Tibial artery (tissue), 4 donors: Measurements from ENCODE around the gene SLC35G6.

Source experiments
- DNase-seq, 2 donors: peaks; one replicate each; pipeline ENCODE4 v3.0.0-alpha.2; 2019
- H3K27ac ChIP-seq, 2 donors: fragments of 200-600 bp; sonication (generic) in 1 of 2; 1 replicate in 1 of 2; 2 replicates in 1 of 2; pipeline ENCODE4 v1.5.1; 2018 to 2019; ENCODE audit warnings: mild to moderate bottlenecking in 1 of 2
- H3K27me3 ChIP-seq, 2 donors: fragments of 200-600 bp; sonication (generic) in 1 of 2; one replicate each; pipeline versions ENCODE4 v1.5.1 to v1.6.0; 2016 to 2019
- H3K36me3 ChIP-seq, 3 donors: fragments of 200-600 bp; sonication (generic) in 2 of 3; one replicate each; pipeline ENCODE4 v1.5.1; 2016 to 2019; ENCODE audit warnings: mild to moderate bottlenecking in 2 of 3
- H3K4me1 ChIP-seq, 4 donors: fragments of 200-600 bp; sonication (generic) in 2 of 4; 1 replicate in 3 of 4; 2 replicates in 1 of 4; pipeline ENCODE4 v1.5.1; 2016 to 2019
- H3K4me3 ChIP-seq, 2 donors: fragments of 200-600 bp; sonication (generic) in 1 of 2; 1 replicate in 1 of 2; 2 replicates in 1 of 2; pipeline ENCODE4 v1.5.1; 2018 to 2019; ENCODE audit warnings: mild to moderate bottlenecking in 2 of 2
- H3K9me3 ChIP-seq, 3 donors: fragments of 200-600 bp; sonication (generic) in 1 of 3; one replicate each; pipeline ENCODE4 v1.5.1; 2016 to 2019
- intact Hi-C: fragments of 100-400 bp; cut with DNase I; formaldehyde crosslinking; loops from one replicate; pipeline ENCODE4 v1.15.0; 2023; ENCODE audit warnings: low total_unique reads
- TF ChIP-seq, protein P1 (sequence below), 2 experiments: fragments of 200-600 bp in 1 of 2; fragments of 450-650 bp in 1 of 2; IDR thresholded peaks; one replicate each; pipeline ENCODE4 v1.5.1; 2017 to 2019; ENCODE audit warnings: antibody characterized with exemption in 2 of 2, mild to moderate bottlenecking in 1 of 2, moderate library complexity in 1 of 2

SLC35G6 gene

DNA sequence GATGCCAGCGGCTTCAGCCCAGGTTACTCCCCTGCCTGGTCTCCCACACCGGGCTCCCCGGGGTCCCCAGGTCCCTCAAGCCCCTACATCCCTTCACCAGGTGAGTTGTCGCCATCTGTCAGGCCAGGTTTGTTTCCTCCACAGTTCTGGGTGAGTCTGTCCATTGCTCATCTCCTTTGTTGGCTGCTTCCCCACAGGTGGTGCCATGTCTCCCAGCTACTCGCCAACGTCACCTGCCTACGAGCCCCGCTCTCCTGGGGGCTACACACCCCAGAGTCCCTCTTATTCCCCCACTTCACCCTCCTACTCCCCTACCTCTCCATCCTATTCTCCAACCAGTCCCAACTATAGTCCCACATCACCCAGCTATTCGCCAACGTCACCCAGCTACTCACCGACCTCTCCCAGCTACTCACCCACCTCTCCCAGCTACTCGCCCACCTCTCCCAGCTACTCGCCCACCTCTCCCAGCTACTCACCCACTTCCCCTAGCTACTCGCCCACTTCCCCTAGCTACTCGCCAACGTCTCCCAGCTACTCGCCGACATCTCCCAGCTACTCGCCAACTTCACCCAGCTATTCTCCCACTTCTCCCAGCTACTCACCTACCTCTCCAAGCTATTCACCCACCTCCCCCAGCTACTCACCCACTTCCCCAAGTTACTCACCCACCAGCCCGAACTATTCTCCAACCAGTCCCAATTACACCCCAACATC, 31.7 kb downstream of the SLC35G6 start:
- TF ChIP-seq, protein P1, sequence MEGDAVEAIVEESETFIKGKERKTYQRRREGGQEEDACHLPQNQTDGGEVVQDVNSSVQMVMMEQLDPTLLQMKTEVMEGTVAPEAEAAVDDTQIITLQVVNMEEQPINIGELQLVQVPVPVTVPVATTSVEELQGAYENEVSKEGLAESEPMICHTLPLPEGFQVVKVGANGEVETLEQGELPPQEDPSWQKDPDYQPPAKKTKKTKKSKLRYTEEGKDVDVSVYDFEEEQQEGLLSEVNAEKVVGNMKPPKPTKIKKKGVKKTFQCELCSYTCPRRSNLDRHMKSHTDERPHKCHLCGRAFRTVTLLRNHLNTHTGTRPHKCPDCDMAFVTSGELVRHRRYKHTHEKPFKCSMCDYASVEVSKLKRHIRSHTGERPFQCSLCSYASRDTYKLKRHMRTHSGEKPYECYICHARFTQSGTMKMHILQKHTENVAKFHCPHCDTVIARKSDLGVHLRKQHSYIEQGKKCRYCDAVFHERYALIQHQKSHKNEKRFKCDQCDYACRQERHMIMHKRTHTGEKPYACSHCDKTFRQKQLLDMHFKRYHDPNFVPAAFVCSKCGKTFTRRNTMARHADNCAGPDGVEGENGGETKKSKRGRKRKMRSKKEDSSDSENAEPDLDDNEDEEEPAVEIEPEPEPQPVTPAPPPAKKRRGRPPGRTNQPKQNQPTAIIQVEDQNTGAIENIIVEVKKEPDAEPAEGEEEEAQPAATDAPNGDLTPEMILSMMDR (IDR thresholded peaks at IDR 0.05): no peak
- no peak overlapping the region for H3K4me3 ChIP-seq
- H3K27me3 ChIP-seq: no peaks in the 10 kb centered on the region
- no peaks in the 10 kb centered on the region for H3K9me3 ChIP-seq
- intact Hi-C loops: no loop called here
- H3K36me3 ChIP-seq: peaks cover 58 to 67% (median 64%) of the 10 kb centered on the region in 3 donors
- H3K4me1 ChIP-seq: no peaks in the 10 kb centered on the region
- H3K27ac ChIP-seq: no peak overlapping the region
- DNase-seq: no peak

GRCh38 chr17:7513850-7514419, 32.7 kb downstream of the SLC35G6 start:
- H3K9me3 ChIP-seq: no peaks in the 10 kb centered on the region
- TF ChIP-seq, protein P1 (IDR thresholded peaks at IDR 0.05): no peak
- H3K36me3 ChIP-seq: peaks cover 49 to 57% (median 54%) of the 10 kb centered on the region in 3 donors
- intact Hi-C loops: loop anchor here (1.0 kb wide), 1 partner anchor 47 kb away; the partner anchor contains the start of gene SENP3
- no peaks in the 10 kb centered on the region for H3K4me1 ChIP-seq
- no peaks in the 10 kb centered on the region for H3K27me3 ChIP-seq
- no peak overlapping the region for H3K4me3 ChIP-seq
- no peak overlapping the region for H3K27ac ChIP-seq
- no peak for DNase-seq

- TF ChIP-seq, protein P1 (IDR thresholded peaks at IDR 0.05): no peak
- Histone ChIP-seq H3K4me3 (no peak overlapping the region), H3K4me1 (no peaks in the 10 kb centered on the region), H3K36me3 (peaks cover 33 to 36% (median 35%) of the 10 kb centered on the region in 3 donors), H3K27me3 (no peaks in the 10 kb centered on the region), H3K27ac (no peak overlapping the region), H3K9me3 (no peaks in the 10 kb centered on the region)
- intact Hi-C loops: no loop called here
- DNase-seq: no peak
Measured at GRCh38 chr17:7515911-7516610, 34.8 kb downstream of the SLC35G6 start.

DNA sequence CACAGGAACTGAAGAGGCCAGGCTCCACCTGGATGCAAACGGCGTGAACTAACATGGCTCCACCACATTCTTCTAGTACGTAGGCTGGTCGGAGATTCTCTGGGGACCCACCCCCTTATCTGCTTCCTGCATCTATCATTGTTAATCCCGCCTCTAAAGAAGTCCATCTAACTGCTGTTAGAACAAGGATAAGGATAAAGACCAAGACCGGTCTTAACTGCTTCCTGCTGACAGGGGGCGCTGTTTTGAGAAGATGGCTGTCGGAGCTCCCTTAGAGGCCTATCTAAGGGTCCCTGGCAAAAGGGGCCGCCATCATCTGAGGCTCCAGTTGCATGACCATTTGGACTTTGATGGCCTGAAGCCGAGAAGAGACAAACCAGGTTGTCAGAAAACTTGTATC, 41.8 kb downstream of the SLC35G6 start:
- H3K27ac ChIP-seq: no peak overlapping the region
- H3K27me3 ChIP-seq: no peaks in the 10 kb centered on the region
- no peaks in the 10 kb centered on the region for H3K4me1 ChIP-seq
- intact Hi-C loops: no loop called here
- H3K9me3 ChIP-seq: no peaks in the 10 kb centered on the region
- TF ChIP-seq, protein P1 (IDR thresholded peaks at IDR 0.05): peak; percentile 34 to 38
- H3K4me3 ChIP-seq: no peak overlapping the region
- no peak for DNase-seq
- H3K36me3 ChIP-seq: no peaks in the 10 kb centered on the region

DNA sequence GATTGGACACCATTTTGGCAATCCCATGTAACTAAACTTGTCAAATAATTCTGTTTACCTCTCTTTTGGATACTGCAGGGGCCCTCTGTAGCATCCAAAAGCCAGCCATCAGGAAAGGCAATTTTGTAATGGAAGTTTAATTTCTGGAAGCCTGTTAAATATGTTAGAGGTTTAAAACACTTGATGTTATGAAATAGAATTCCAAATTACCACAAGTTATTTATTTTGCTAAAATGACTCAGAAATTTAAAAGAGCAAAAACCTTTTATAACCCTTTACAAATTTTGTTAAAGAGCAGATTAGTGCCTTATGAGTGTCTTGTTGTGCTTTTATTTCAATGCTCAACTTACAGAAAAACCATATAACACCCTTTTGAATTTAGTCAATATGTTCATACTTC, 47.6 kb downstream of the SLC35G6 start:
- Histone ChIP-seq H3K4me3 (no peak overlapping the region), H3K4me1 (no peaks in the 10 kb centered on the region), H3K27ac (no peak overlapping the region), H3K36me3 (no peaks in the 10 kb centered on the region), H3K27me3 (no peaks in the 10 kb centered on the region), H3K9me3 (peaks cover 0 to 11% (median 2%) of the 10 kb centered on the region in 3 donors)
- TF ChIP-seq, protein P1 (IDR thresholded peaks at IDR 0.05): no peak
- DNase-seq: no peak
- intact Hi-C loops: no loop called here
